HEK293 (cell line): ENCODE data around the gene ERCC1.

ENCODE experiments used
- CTCF ChIA-PET: fragments of 350-600 bp; formaldehyde crosslinking; extraction: SDS; loops from one replicate; lab custom pipeline; 2021; ENCODE audit warnings: antibody characterized with exemption; lab: Yijun Ruan, JAX
- POLR2A ChIA-PET: fragments of 300-600 bp; formaldehyde crosslinking; extraction: SDS; loops from one replicate; lab custom pipeline; 2020; ENCODE audit warnings: antibody characterized with exemption, inconsistent platforms; lab: Yijun Ruan, JAX
- H3K27ac ChIP-seq: fragments of 200-500 bp; sonication (Bioruptor generic); 2 replicates; pipeline ENCODE4 v1.5.1; 2014; ENCODE audit warnings: low read depth, low read length, control low read depth, inconsistent platforms; ENCODE audit errors: extremely low read depth
- H3K36me3 ChIP-seq, 2 experiments: fragments of 200-500 bp in 1 of 2; sonication (Bioruptor generic) in 1 of 2; 1 replicate in 1 of 2; 2 replicates in 1 of 2; pipeline ENCODE4 v1.5.1; 2014 to 2017; ENCODE audit warnings: inconsistent platforms in 2 of 2, low read length in 2 of 2; ENCODE audit not compliant: control insufficient read depth in 2 of 2, insufficient read depth in 1 of 2
- H3K4me1 ChIP-seq: fragments of 200-500 bp; sonication (Bioruptor generic); 2 replicates; pipeline ENCODE4 v1.5.1; 2014; ENCODE audit warnings: mild to moderate bottlenecking, low read length, inconsistent platforms; ENCODE audit not compliant: control insufficient read depth, insufficient read depth
- H3K4me3 ChIP-seq: 2 replicates; pipeline ENCODE4 v1.5.1; 2011; ENCODE audit warnings: low read depth, mild to moderate bottlenecking, control low read depth, low read length, moderate library complexity
- H3K9me3 ChIP-seq: fragments of 200-500 bp; sonication (Bioruptor generic); 2 replicates; pipeline ENCODE4 v1.5.1; 2014; ENCODE audit warnings: low read depth, low read length, inconsistent platforms; ENCODE audit not compliant: control insufficient read depth, insufficient read depth
- BCL6B ChIP-seq: fragments of 450-650 bp; formaldehyde crosslinking; IDR thresholded peaks from 2 replicates; pipeline ENCODE4 v1.5.1; 2017; ENCODE audit warnings: missing biosample characterization, missing genetic modification characterization
- GFI1B ChIP-seq: fragments of 450-650 bp; formaldehyde crosslinking; IDR thresholded peaks from 2 replicates; pipeline ENCODE4 v1.5.1; 2016; ENCODE audit warnings: missing biosample characterization, missing genetic modification characterization
- OSR2 ChIP-seq: fragments of 450-650 bp; formaldehyde crosslinking; IDR thresholded peaks from 2 replicates; pipeline ENCODE4 v1.5.1; 2016; ENCODE audit warnings: missing biosample characterization, missing genetic modification characterization
- PATZ1 ChIP-seq: fragments of 450-650 bp; formaldehyde crosslinking; IDR thresholded peaks from 2 replicates; pipeline ENCODE4 v1.5.1; 2016; ENCODE audit warnings: missing biosample characterization, missing genetic modification characterization
- PRDM1 ChIP-seq: fragments of 450-650 bp; formaldehyde crosslinking; IDR thresholded peaks from 2 replicates; pipeline ENCODE4; 2016; ENCODE audit warnings: missing biosample characterization, missing genetic modification characterization
- ZBTB17 ChIP-seq: fragments of 450-650 bp; formaldehyde crosslinking; IDR thresholded peaks from 2 replicates; pipeline ENCODE4 v1.5.1; 2016; ENCODE audit warnings: missing biosample characterization, missing genetic modification characterization
- ZNF121 ChIP-seq: fragments of 450-650 bp; formaldehyde crosslinking; IDR thresholded peaks from 2 replicates; pipeline ENCODE4 v1.5.1; 2016; ENCODE audit warnings: missing biosample characterization, missing genetic modification characterization
- ZNF155 ChIP-seq: fragments of 450-650 bp; formaldehyde crosslinking; IDR thresholded peaks from 2 replicates; pipeline ENCODE4 v1.5.1; 2016; ENCODE audit warnings: missing biosample characterization, missing genetic modification characterization
- ZNF223 ChIP-seq: fragments of 450-650 bp; formaldehyde crosslinking; IDR thresholded peaks from 2 replicates; pipeline ENCODE4 v1.5.1; 2016; ENCODE audit warnings: missing biosample characterization, missing genetic modification characterization
- ZNF335 ChIP-seq: fragments of 450-650 bp; formaldehyde crosslinking; conservative IDR thresholded peaks from 2 replicates; pipeline ENCODE4 v1.5.1; 2016; ENCODE audit warnings: missing biosample characterization, missing genetic modification characterization
- ZNF426 ChIP-seq: fragments of 450-650 bp; formaldehyde crosslinking; IDR thresholded peaks from 2 replicates; pipeline ENCODE4 v1.5.1; 2017; ENCODE audit warnings: missing biosample characterization, missing genetic modification characterization, mild to moderate bottlenecking, inconsistent platforms, moderate library complexity
- ZNF518A ChIP-seq: fragments of 450-650 bp; formaldehyde crosslinking; conservative IDR thresholded peaks from 2 replicates; pipeline ENCODE4 v1.5.1; 2016; ENCODE audit warnings: low read depth, missing biosample characterization, missing genetic modification characterization
- ZNF544 ChIP-seq: fragments of 450-650 bp; formaldehyde crosslinking; IDR thresholded peaks from 2 replicates; pipeline ENCODE4 v1.5.0; 2017; ENCODE audit warnings: missing biosample characterization, missing genetic modification characterization
- ZNF558 ChIP-seq: fragments of 450-650 bp; formaldehyde crosslinking; IDR thresholded peaks from 2 replicates; pipeline ENCODE4 v1.5.1; 2016; ENCODE audit warnings: missing biosample characterization, missing genetic modification characterization
- ZNF76 ChIP-seq: fragments of 450-650 bp; formaldehyde crosslinking; IDR thresholded peaks from 2 replicates; pipeline ENCODE4; 2016; ENCODE audit warnings: low read depth, missing biosample characterization, missing genetic modification characterization, borderline replicate concordance
- ZSCAN16 ChIP-seq: fragments of 450-650 bp; formaldehyde crosslinking; IDR thresholded peaks from 2 replicates; pipeline ENCODE4 v1.5.1; 2016; ENCODE audit warnings: missing biosample characterization, missing genetic modification characterization
- ZSCAN30 ChIP-seq: fragments of 450-650 bp; IDR thresholded peaks from 2 replicates; pipeline ENCODE4 v1.5.1; 2018; ENCODE audit warnings: missing biosample characterization, mild to moderate bottlenecking, missing genetic modification characterization, moderate library complexity

Gene ERCC1

GRCh38 chr19:45463241-45463640, 39.5 kb upstream of the ERCC1 start (continued):
- TF ChIP-seq ZNF518A (tag by site-specific recombination) (no peak), PATZ1 (tag by site-specific recombination) (no peak), ZSCAN30 (tag by site-specific recombination) (no peak), ZNF544 (tag by site-specific recombination) (no peak), ZBTB17 (no peak), ZNF558 (tag by site-specific recombination) (no peak), ZNF76 (no peak), GFI1B (no peak), OSR2 (no peak), ZNF426 (tag by site-specific recombination) (no peak), ZSCAN16 (tag by site-specific recombination) (no peak), BCL6B (tag by site-specific recombination) (no peak), PRDM1 (no peak)

- H3K4me1 ChIP-seq: no peaks in the 10 kb centered on the region
- POLR2A ChIA-PET: no interaction called here
- CTCF ChIA-PET: interaction anchor here (0.6 to 3.0 kb wide), 8 partner anchors 17 to 1155 kb away, joined by 3 to 16 read pairs (median 3); no protein-coding TSS in a partner anchor
- no peak overlapping the region for H3K4me3 ChIP-seq
- no peaks in the 10 kb centered on the region for H3K9me3 ChIP-seq
- TF ChIP-seq ZNF223 (tag by site-specific recombination): no peak
- TF ChIP-seq ZNF121 (tag by site-specific recombination): peak; percentile 87
- no peak for TF ChIP-seq ZNF155 (tag by site-specific recombination)
- no peak for TF ChIP-seq ZNF335 (tag by site-specific recombination)
- no peak overlapping the region for H3K27ac ChIP-seq
- H3K36me3 ChIP-seq: no peaks in the 10 kb centered on the region; a peak in 1 of 3 replicates
These were observed 38.5 kb upstream of the ERCC1 start for GRCh38 chr19:45462174-45462573.
